ENCODE data around the gene RIN2. TPM values are rescaled to one million over a fixed set of nuclear protein-coding genes. Genes with fewer than 3 reads are reported as not detected.
A peak's percentile ranks its signal among the peaks of the same experiment; 100 is the strongest.
"Not testable (repeated sequence)": the region's sequence is repeated elsewhere in the genome, so short reads cannot be mapped to it uniquely, and the experiment has no call there.

The RIN2 gene
- total RNA-seq, 1 donor from 2014 or later, result 48.8 TPM

GRCh38 chr20:19802492-19803158, 44.6 kb downstream of the RIN2 start:
- TF ChIP-seq CTCF (IDR thresholded peaks at IDR 0.05; ENCODE audit: borderline replicate concordance), result peak; percentile 48
- Histone ChIP-seq H3K4me1 (peaks cover 67% of the 10 kb centered on the region), H3K27me3 (ENCODE audit: low read depth) (no peaks in the 10 kb centered on the region), H3K9me3 (replicated peaks) (no peaks in the 10 kb centered on the region), H3K27ac (replicated peaks) (peak overlapping the region; percentile 28), H3K4me3 (no peak overlapping the region), H3K36me3 (peaks cover 28% of the 10 kb centered on the region)
- DNase-seq, result no peak
- intact Hi-C loops (cut with micrococcal nuclease), result no loop called here

DNA sequence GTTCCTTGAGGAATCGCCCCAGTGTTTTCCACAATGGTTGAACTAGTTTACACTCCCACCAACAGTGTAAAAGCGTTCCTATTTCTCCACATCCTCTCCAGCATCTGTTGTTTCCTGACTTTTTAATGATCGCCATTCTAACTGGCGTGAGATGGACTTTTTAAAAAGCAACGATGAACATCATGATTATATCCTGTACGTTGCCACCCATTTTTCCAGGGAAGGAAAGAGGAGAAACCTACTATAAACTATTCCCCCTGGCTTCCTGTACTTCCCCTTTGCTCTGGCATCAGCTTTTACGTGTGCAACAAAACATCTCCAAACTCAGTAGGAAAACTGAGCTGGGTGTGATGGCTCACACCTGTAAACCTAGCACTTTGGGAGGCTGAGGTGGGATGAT, 48.2 kb downstream of the RIN2 start:
- H3K4me1 ChIP-seq, result peaks cover 62% of the 10 kb centered on the region

DNA sequence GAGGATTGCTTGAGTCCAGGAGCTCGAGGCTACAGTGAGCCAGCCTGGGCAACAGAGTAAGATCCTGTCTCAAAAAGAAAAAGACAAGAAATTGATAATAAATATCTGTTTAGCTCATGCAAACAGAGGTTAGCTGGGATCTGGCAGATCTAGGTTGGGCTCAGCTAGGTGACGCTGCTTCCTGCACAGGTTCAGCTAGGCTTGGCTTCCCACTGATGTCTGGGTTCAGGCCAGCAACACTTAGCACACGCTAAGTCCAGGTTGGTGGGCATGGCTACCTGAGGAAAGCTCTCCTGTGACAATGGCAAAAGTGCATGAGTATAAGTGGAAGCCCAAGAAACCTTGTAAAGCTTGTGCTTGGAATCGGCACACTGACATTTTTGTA, 48.7 kb downstream of the RIN2 start:
- Histone ChIP-seq H3K4me1 (peaks cover 57% of the 10 kb centered on the region), H3K9me3 (replicated peaks) (no peaks in the 10 kb centered on the region), H3K27me3 (ENCODE audit: low read depth) (no peaks in the 10 kb centered on the region), H3K27ac (replicated peaks) (peak overlapping the region; percentile 69), H3K36me3 (peaks cover 15% of the 10 kb centered on the region), H3K4me3 (no peak overlapping the region)
- intact Hi-C loops (cut with micrococcal nuclease), result no loop called here
- DNase-seq, result no peak
- no peak for TF ChIP-seq CTCF (IDR thresholded peaks at IDR 0.05; ENCODE audit: borderline replicate concordance)

More for the DNA sequence above, 48.2 kb downstream of the RIN2 start:
- H3K4me3 ChIP-seq; DNase-seq; H3K27me3 ChIP-seq (ENCODE audit: low read depth); intact Hi-C loops (cut with micrococcal nuclease); H3K9me3 ChIP-seq (replicated peaks): not testable (repeated sequence)
- H3K36me3 ChIP-seq, result peaks cover 20% of the 10 kb centered on the region
- H3K27ac ChIP-seq (replicated peaks), result peak overlapping the region; percentile 69

GRCh38 chr20:19807191-19807945, 49.3 kb downstream of the RIN2 start:
- no peak for TF ChIP-seq CTCF (IDR thresholded peaks at IDR 0.05; ENCODE audit: borderline replicate concordance)
- H3K4me1 ChIP-seq, result peaks cover 55% of the 10 kb centered on the region
- H3K9me3 ChIP-seq (replicated peaks), result no peaks in the 10 kb centered on the region
- H3K4me3 ChIP-seq, result no peak overlapping the region
- DNase-seq, result no peak
- H3K27ac ChIP-seq (replicated peaks), result peak overlapping the region; percentile 69
- no peaks in the 10 kb centered on the region for H3K27me3 ChIP-seq (ENCODE audit: low read depth)
- intact Hi-C loops (cut with micrococcal nuclease), result no loop called here
- peaks cover 9% of the 10 kb centered on the region for H3K36me3 ChIP-seq
